ENCODE results near the gene FBXW11. TPM values are rescaled to one million over a fixed set of nuclear protein-coding genes. Genes with fewer than 3 reads are reported as not detected.

Gene FBXW11
- total and polyA plus RNA-seq, 2 of the 13 experiments (the other 11 are each of a cell fraction or from before 2014, with no cell fraction given), result 31.7 to 53.6 TPM

DNA sequence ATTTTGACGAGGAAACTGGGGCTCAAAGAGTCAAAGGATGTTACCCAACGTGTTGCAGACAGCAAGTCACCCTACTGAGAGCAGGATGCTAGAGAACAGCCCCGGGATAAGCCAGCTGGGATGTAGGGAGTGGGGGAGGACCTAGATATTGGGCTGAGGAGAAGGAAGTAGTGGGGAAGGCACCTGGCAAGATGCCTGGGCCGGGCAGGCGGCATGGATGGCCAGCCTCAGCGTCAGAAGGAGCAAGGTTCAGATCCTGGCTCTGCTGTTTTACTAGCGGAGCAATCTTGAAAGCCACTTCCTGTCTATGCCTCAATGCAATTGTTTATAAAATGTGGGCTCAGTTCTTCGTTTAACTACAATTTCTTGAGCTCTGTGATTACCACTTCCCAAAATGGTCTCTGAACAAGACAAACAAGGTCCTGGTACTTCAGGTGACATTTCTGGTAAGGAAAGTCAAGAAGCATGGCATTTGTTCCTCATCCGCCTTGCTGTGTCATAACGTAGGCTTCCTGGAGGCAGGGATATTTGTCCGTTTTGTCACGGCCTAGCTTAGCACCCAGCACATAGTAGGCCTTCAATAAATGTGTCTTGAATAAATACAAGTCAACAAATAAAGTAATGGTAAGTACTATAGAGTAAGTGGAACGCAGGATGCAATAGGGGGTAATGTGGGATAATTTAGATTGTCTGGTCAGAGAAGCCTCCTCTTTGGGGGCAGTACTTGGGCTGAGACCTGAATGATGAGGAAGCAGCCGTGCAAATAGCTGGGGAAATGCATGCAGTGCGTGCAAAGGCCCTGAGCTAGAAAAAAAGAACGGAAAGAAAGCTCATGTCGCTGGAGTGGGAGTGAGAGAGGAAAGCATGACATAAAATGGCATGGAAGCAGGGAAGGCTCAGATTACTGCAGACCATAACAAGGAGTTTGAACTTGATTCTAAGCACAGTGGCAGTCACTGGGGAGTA is 150.4 kb downstream of the FBXW11 start:
- 0 out of 2 replicates have a peak, but pooled peaks cover 2% of the 10 kb centered on the region for H4K20me1 ChIP-seq (ENCODE audit: insufficient read depth, low read length)
- H3K4me1 ChIP-seq (ENCODE audit: insufficient read depth, low read length), result 0 out of 2 replicates have a peak, but pooled peaks cover 4% of the 10 kb centered on the region
- 0 out of 5 replicates have a peak, but pooled peaks cover 0 to 3% of the 10 kb centered on the region in 2 experiments for H3K36me3 ChIP-seq (replicated peaks in 1 of 2; ENCODE audit: control insufficient read depth in 1 of 2, insufficient read depth in 2 of 2, low read length in 2 of 2)
- ChIA-PET POLR2A (no interaction called here), CTCF (ENCODE audit: low intra/inter-chr PET ratio, low total read pairs) (no interaction called here)
- 96% methylated on average over 13 of the region's 17 CpGs for WGBS (ENCODE audit: low lambda C conversion rate)
- H3K27ac ChIP-seq (ENCODE audit: extremely low read length, insufficient read depth, low read length), result no peak overlapping the region
- no peak overlapping the region for H3K9ac ChIP-seq (ENCODE audit: insufficient read depth, low read depth, low read length)
- H3K9me3 ChIP-seq (ENCODE audit: low read length), result no peaks in the 10 kb centered on the region
- intact Hi-C loops (cut with micrococcal nuclease; ENCODE audit: unreplicated experiment), result no loop called here
- H3K79me2 ChIP-seq (ENCODE audit: insufficient read depth, low read length), result no peaks in the 10 kb centered on the region
- no peak for DNase-seq (ENCODE audit: low spot score)
- no peak for FAIRE-seq
- ATAC-seq, result no peak
- H3K27me3 ChIP-seq (ENCODE audit: control insufficient read depth in 1 of 2, insufficient read depth in 2 of 2, low read length in 2 of 2), result no peaks in the 10 kb centered on the region
- no peak overlapping the region for H2AFZ ChIP-seq (ENCODE audit: low read length)
- H3K4me3 ChIP-seq (replicated peaks in 1 of 3; ENCODE audit: insufficient read depth in 1 of 3, low read depth in 2 of 3, low read length in 3 of 3), result no peak overlapping the region
- in situ Hi-C loops (cut with HindIII; ENCODE audit: extremely low pct_ligation_motif_present, low pct_unique_long_range_greater_than_20kb), result no loop called here
- no TSS peak for BruUV-seq (replicated peaks)
- TF ChIP-seq U2AF2 (IDR thresholded peaks at IDR 0.05; ENCODE audit: low read depth, low read length), result no peak
- no peak for TF ChIP-seq ZNF766 (CRISPR knock-in tag; IDR thresholded peaks at IDR 0.05; ENCODE audit: borderline replicate concordance)
- TF ChIP-seq, protein P1, sequence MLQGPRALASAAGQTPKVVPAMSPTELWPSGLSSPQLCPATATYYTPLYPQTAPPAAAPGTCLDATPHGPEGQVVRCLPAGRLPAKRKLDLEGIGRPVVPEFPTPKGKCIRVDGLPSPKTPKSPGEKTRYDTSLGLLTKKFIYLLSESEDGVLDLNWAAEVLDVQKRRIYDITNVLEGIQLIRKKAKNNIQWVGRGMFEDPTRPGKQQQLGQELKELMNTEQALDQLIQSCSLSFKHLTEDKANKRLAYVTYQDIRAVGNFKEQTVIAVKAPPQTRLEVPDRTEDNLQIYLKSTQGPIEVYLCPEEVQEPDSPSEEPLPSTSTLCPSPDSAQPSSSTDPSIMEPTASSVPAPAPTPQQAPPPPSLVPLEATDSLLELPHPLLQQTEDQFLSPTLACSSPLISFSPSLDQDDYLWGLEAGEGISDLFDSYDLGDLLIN (CRISPR knock-in tag; IDR thresholded peaks at IDR 0.05; ENCODE audit: borderline replicate concordance), result no peak
- TF ChIP-seq, protein P2, sequence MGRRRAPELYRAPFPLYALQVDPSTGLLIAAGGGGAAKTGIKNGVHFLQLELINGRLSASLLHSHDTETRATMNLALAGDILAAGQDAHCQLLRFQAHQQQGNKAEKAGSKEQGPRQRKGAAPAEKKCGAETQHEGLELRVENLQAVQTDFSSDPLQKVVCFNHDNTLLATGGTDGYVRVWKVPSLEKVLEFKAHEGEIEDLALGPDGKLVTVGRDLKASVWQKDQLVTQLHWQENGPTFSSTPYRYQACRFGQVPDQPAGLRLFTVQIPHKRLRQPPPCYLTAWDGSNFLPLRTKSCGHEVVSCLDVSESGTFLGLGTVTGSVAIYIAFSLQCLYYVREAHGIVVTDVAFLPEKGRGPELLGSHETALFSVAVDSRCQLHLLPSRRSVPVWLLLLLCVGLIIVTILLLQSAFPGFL (CRISPR knock-in tag; IDR thresholded peaks at IDR 0.05), result no peak
- TF ChIP-seq, protein P3, sequence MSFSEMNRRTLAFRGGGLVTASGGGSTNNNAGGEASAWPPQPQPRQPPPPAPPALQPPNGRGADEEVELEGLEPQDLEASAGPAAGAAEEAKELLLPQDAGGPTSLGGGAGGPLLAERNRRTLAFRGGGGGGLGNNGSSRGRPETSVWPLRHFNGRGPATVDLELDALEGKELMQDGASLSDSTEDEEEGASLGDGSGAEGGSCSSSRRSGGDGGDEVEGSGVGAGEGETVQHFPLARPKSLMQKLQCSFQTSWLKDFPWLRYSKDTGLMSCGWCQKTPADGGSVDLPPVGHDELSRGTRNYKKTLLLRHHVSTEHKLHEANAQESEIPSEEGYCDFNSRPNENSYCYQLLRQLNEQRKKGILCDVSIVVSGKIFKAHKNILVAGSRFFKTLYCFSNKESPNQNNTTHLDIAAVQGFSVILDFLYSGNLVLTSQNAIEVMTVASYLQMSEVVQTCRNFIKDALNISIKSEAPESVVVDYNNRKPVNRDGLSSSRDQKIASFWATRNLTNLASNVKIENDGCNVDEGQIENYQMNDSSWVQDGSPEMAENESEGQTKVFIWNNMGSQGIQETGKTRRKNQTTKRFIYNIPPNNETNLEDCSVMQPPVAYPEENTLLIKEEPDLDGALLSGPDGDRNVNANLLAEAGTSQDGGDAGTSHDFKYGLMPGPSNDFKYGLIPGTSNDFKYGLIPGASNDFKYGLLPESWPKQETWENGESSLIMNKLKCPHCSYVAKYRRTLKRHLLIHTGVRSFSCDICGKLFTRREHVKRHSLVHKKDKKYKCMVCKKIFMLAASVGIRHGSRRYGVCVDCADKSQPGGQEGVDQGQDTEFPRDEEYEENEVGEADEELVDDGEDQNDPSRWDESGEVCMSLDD (CRISPR knock-in tag; IDR thresholded peaks at IDR 0.05; ENCODE audit: borderline replicate concordance), result no peak
- peak; percentile 73 for TF ChIP-seq ZKSCAN1 (IDR thresholded peaks at IDR 0.05; ENCODE audit: low read length)
- TF ChIP-seq, protein P4, sequence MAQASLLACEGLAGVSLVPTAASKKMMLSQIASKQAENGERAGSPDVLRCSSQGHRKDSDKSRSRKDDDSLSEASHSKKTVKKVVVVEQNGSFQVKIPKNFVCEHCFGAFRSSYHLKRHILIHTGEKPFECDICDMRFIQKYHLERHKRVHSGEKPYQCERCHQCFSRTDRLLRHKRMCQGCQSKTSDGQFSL (CRISPR knock-in tag; IDR thresholded peaks at IDR 0.05), result no peak
- no peak overlapping the region for H3K4me2 ChIP-seq (ENCODE audit: low read depth, low read length)

Measured in HepG2 (cell line).